ENCODE data around the gene TLK2.
A peak's percentile ranks its signal among the peaks of the same experiment; 100 is the strongest.
"Not testable (repeated sequence)": the region's sequence is repeated elsewhere in the genome, so short reads cannot be mapped to it uniquely, and the experiment has no call there.

Gene TLK2

GRCh38 chr17:62599964-62600657 lies 121.5 kb downstream of the TLK2 start:
- no peak for DNase-seq (ENCODE audit: low read depth in 2 of 2)

- no peak for DNase-seq (ENCODE audit: low read depth in 2 of 2)
Observed at GRCh38 chr17:62600805-62601204, 122.2 kb downstream of the TLK2 start.

- DNase-seq (ENCODE audit: low read depth in 2 of 2): no peak
Observed at GRCh38 chr17:62601471-62601870, 122.8 kb downstream of the TLK2 start.

DNA sequence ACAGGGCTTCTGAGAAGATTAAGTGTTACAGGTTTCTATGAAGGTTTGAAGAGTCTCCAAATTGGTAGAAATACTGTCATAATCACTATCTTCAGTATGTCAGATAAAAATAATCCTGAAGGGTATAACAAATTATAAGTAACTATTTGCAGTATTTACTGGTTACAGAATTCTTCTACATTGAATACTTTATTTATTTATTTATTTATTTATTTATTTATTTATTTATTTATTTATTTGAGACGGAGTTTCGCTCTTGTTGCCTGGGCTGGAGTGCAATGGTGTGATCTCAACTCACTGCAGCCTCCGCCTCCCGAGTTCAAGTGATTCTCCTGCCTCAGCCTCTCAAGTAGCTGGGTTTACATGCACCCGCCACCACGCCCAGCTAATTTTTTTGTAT lies 125.2 kb downstream of the TLK2 start:
- DNase-seq (ENCODE audit: low read depth in 2 of 2): not testable (repeated sequence)

- no peak for DNase-seq (ENCODE audit: low read depth in 2 of 2)
Observed at GRCh38 chr17:62605588-62605987, 127.0 kb downstream of the TLK2 start.

DNA sequence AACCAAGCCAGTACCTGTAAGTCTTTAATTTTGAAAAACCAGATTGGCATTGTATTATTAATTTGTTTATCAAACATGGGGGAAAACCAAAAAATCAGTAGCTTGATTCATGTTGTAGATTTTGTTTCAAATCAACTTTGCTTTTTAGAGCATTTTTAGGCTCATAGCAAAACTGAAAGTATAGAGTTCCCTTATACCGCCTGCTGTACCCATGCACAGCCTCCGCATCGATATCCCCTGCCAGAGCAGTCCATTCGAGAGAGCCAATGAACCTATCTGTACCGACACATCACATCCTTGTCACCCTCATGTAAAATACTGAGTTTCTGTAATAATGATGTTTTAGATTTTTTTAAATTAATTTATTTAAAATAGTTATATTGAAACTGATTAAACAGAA lies 132.7 kb downstream of the TLK2 start:
- no peak for DNase-seq (ENCODE audit: low read depth in 2 of 2)

DNA sequence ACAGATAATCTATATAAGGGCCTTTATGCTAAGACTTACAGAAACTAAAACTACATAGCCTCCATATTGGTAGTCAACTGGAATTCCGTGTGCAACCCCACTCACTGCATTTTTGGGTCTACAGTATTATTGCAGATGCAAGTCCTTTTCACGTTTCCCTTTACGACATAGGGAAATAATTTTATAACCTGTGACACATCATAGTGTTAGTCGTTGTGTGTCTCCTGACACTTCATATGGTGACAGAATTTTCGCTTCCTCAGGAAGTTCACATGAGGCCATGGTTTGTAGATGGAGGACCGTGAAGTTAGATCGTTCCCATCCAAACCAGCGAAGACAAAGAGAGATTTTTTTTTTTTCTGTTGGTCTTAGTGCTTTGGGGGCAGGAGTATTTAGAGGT lies 133.1 kb downstream of the TLK2 start:
- DNase-seq (ENCODE audit: low read depth in 2 of 2): no peak

DNA sequence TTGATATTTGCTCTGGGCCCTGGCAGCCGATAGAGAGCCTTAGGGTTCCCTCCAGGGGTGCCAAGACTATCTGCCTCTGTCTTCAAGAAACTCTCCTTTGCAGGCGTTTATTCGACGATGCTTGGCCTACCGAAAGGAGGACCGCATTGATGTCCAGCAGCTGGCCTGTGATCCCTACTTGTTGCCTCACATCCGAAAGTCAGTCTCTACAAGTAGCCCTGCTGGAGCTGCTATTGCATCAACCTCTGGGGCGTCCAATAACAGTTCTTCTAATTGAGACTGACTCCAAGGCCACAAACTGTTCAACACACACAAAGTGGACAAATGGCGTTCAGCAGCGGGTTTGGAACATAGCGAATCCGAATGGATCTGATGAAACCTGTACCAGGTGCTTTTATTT lies 133.7 kb downstream of the TLK2 start:
- DNase-seq (ENCODE audit: low read depth in 2 of 2): not testable (repeated sequence)

DNA sequence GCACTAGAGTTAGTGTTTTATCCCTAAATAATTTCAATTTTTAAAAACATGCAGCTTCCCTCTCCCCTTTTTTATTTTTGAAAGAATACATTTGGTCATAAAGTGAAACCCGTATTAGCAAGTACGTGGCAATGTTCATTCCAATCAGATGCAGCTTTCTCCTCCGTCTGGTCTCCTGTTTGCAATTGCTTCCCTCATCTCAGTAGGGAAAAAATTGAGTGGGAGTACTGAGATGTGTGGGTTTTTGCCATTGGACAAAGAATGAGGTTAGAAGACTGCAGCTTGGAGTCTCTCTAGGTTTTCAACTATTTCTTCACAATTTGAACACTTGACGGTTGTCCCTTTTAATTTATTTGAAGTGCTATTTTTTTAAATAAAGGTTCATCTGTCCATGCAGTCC lies 134.5 kb downstream of the TLK2 start:
- not testable (repeated sequence) for DNase-seq (ENCODE audit: low read depth in 2 of 2)

DNA sequence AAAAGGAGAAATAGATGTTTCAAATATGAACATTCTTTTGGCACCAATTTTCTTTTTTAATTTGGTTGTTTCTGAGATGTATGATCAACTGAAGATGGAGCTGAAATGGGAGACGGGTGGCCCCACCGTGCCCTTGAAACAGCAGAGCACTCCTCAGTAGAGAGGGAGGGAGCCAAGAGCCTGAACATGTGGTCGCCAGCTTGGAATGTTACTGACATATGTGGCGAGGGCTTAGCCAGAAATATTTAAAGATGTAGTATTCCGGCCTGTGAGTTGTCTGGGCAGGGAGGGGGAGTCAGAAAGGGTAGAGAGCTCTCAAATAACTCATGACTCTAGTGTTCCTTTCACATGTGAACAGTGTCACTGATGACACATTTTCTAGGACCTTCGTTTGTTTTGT lies 135.5 kb downstream of the TLK2 start:
- no peak for DNase-seq (ENCODE audit: low read depth in 2 of 2)

DNA sequence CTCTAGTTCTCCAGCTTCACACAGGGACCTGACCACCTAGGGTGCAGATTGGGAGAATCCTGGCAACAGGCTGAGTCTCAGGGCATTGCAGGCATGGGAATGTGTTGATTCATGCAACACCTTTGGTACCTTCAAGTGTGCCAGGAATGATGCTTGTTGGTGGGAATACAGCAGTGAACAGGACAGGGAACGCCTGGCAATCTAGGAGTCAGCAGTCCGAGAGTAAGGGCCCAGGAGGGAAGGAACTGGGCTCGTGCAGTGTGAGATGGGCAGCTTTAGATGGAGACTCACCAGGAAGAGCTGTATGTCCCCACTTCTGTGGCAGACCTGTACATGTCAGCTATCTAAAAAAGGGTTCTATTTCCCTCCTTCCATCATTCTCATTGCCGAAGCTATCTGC lies 136.9 kb downstream of the TLK2 start:
- DNase-seq (ENCODE audit: low read depth in 2 of 2): no peak

GRCh38 chr17:62616993-62617893 lies 138.6 kb downstream of the TLK2 start:
- no peak for DNase-seq (ENCODE audit: low read depth in 2 of 2)

DNA sequence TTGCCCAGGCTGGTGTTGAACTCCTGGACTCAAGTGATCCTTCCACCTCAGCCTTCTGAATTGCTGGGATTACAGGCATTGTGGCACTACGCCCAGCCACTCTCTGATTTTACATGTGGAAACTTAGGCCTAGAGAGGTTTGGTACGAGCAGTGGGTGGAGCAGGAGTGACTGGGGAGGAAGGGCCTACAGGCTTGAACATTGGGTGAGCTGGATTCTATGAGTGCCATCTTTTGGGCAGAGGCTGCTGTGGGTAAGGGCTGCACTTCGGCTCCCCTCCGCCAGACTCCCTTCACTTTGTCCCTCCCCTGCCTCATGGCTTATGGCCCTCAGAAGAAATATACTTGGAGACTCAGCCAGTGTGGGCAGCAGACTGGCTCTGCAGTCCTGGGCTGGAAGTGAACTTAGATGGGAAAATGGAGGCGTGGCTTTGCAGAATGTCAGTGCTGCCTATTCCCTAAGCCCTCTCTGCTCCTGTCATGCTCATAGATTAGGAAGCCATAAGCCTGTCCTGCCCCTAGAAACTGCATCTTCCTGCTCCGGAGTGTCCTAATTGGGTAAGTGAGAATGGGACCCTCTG lies 139.4 kb downstream of the TLK2 start:
- no peak for DNase-seq (ENCODE audit: low read depth in 2 of 2)

- no peak for DNase-seq (ENCODE audit: low read depth in 2 of 2)
Observed at GRCh38 chr17:62618647-62619416, 140.2 kb downstream of the TLK2 start.

GRCh38 chr17:62619417-62620155 lies 141.0 kb downstream of the TLK2 start:
- no peak for DNase-seq (ENCODE audit: low read depth in 2 of 2)

DNA sequence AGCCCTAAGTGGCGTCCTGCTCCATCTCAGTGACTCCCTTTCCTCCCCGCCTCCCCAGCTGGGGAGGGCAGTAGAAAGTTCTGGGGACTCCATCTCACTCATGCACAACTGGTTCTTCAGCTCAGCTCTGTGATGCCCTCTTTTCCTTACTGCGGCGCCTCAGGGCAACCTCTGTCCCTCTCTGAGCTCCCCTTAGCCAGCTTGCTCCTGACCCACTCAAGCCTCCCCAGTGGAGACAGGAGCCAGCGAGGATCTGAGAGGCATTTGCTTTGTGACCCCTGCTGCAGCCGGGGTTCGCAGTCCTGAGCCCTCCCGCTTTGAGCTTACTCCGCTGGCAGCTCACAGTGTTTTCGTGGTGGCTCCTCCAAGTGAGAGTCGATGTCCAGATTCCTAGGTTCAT lies 142.6 kb downstream of the TLK2 start:
- DNase-seq (ENCODE audit: low read depth in 2 of 2): no peak

DNA sequence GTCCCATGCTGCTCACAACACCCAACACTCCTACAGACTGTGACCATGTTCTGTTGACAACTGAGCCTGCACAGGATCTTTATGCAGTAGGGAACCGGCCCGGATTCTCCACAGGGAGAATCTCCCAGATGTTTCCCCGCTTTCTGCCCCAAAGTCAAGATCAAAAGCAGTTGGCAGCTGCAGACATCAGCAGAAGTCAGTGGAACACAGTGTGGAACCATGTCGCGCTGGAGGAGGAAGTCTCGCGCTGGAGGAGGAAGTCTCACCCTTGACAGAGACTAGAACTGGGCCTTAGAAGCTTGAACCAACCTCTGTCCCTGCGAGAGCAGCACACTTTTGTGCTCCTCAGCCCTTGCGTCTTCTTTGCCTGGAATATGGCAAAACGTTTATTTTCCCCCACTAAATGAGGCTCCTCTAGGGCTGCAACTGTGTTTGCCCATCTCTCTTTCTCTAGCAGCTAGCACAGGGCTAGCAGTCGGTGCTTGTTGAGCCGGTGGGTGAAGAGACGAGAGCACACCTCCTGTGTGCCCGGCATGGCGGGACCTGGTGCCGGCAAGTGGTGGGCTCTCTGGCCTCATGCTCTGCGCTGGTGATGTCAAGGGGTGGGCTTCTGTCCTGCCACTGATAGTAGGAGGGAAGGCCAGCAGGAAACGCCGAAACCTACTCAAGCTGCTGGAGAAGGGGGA lies 146.7 kb downstream of the TLK2 start:
- DNase-seq (ENCODE audit: low read depth in 2 of 2): no peak

DNA sequence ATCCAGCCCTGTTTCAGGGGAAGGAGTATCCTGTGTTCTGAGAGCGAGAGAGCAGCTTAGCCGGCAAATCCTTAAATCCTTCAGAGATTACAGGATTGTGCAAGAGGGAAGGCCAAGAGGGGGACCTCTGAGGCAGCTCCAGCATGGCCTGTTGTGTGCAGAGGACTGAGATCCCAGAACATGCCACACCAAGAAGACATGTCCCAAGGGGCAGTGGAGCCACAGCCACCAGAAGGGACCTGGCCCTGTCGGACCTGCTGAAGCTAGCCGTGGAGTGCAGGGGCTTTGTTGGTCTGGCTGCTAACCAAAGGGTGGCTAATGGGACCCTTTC lies 147.2 kb downstream of the TLK2 start:
- DNase-seq (ENCODE audit: low read depth in 2 of 2): no peak

GRCh38 chr17:62626719-62627218 lies 148.1 kb downstream of the TLK2 start:
- DNase-seq (ENCODE audit: low read depth in 2 of 2): no peak

- peak; percentile 14 to 54 for DNase-seq (ENCODE audit: low read depth in 2 of 2)
Observed at GRCh38 chr17:62627219-62627903, 148.7 kb downstream of the TLK2 start, which contains the start of gene MRC2. Gene MRC2, plus strand, starts transcription at chr17:62627670. Its CDS starts 133 bp downstream, at chr17:62627803.

Data from activated CD4-positive, alpha-beta T cell treated with anti-CD3 and anti-CD28 coated beads for 24 hours (primary cell).